IMR-90 (cell line): Measurements from ENCODE around the gene SSR1. TPM values are rescaled to one million over a fixed set of nuclear protein-coding genes. Genes with fewer than 3 reads are reported as not detected.

Experiments used
- ATAC-seq: fragments of 200-7000 bp; cut with Tn5 transposase; 2 replicates; pipeline ENCODE4 v1.9.1; 2020; ENCODE audit warnings: low read depth, mild to moderate bottlenecking, moderate library complexity
- BruUV-seq: library from RNA; stranded (reverse); fragments of 400-500 nt; replicated peaks from 2 replicates; lab custom pipeline; 2021; lab: Mats Ljungman, UMichigan
- CTCF ChIA-PET: fragments of 300-600 bp; formaldehyde crosslinking; extraction: SDS; loops from one replicate; lab custom pipeline; 2021; ENCODE audit warnings: antibody characterized with exemption; lab: Yijun Ruan, JAX
- POLR2A ChIA-PET: fragments of 300-600 bp; sonication (Branson Sonifier 250); formaldehyde crosslinking; loops from one replicate; lab custom pipeline; 2022; ENCODE audit warnings: antibody characterized with exemption; ENCODE audit not compliant: unreplicated experiment; lab: Charles Lee
- DNase-seq: peaks from one replicate; pipeline ENCODE4 v3.0.0; 2013
- H2AFZ ChIP-seq: replicated peaks from 2 replicates; pipeline ENCODE3; 2013; ENCODE audit warnings: low read length, mild to moderate bottlenecking; ENCODE audit not compliant: poor library complexity
- H2AK5ac ChIP-seq: 2 replicates; pipeline ENCODE4 v1.6.1; 2013; ENCODE audit warnings: low read depth, low read length, inconsistent platforms
- H2AK9ac ChIP-seq: replicated peaks from 2 replicates; pipeline ENCODE3; 2013; ENCODE audit warnings: mild to moderate bottlenecking, low read depth, low read length, moderate library complexity; ENCODE audit not compliant: poor library complexity
- H2BK120ac ChIP-seq: 2 replicates; pipeline ENCODE4 v1.6.1; 2013; ENCODE audit warnings: low read depth, low read length, inconsistent platforms
- H2BK15ac ChIP-seq: 3 replicates; pipeline ENCODE4 v1.6.1; 2013; ENCODE audit warnings: low read depth, low read length, inconsistent platforms
- H2BK20ac ChIP-seq: 2 replicates; pipeline ENCODE4 v1.6.1; 2013; ENCODE audit warnings: low read depth, mild to moderate bottlenecking, inconsistent platforms, low read length, moderate library complexity
- H2BK5ac ChIP-seq: 2 replicates; pipeline ENCODE4 v1.6.1; 2013; ENCODE audit warnings: mild to moderate bottlenecking, low read depth, low read length, inconsistent platforms; ENCODE audit not compliant: poor library complexity, severe bottlenecking
- H3K14ac ChIP-seq: replicated peaks from 2 replicates; pipeline ENCODE4 v1.6.1; 2013; ENCODE audit warnings: low read depth, low read length, inconsistent platforms
- H3K18ac ChIP-seq: 2 replicates; pipeline ENCODE4 v1.6.1; 2013; ENCODE audit warnings: low read depth, low read length, control low read depth
- H3K23ac ChIP-seq: 2 replicates; pipeline ENCODE4 v1.6.1; 2013; ENCODE audit warnings: low read depth, low read length, inconsistent platforms
- H3K27ac ChIP-seq: 2 replicates; pipeline ENCODE4 v1.5.1; 2013; ENCODE audit warnings: mild to moderate bottlenecking, control low read depth, low read length; ENCODE audit not compliant: insufficient read depth
- H3K27me3 ChIP-seq: 2 replicates; pipeline ENCODE4 v1.6.1; 2013; ENCODE audit warnings: low read length; ENCODE audit not compliant: control insufficient read depth, insufficient read depth
- H3K36me3 ChIP-seq: 2 replicates; pipeline ENCODE4 v1.6.1; 2013; ENCODE audit warnings: low read length, mixed read lengths; ENCODE audit not compliant: control insufficient read depth, insufficient read depth
- H3K4ac ChIP-seq: 2 replicates; pipeline ENCODE4 v1.6.1; 2013; ENCODE audit warnings: low read depth, low read length, inconsistent platforms
- H3K4me1 ChIP-seq: 2 replicates; pipeline ENCODE4 v1.6.1; 2013; ENCODE audit warnings: low read length, mixed read lengths; ENCODE audit not compliant: control insufficient read depth, insufficient read depth
- H3K4me2 ChIP-seq: 2 replicates; pipeline ENCODE4 v1.6.1; 2013; ENCODE audit warnings: low read depth, mild to moderate bottlenecking, control low read depth, low read length, moderate library complexity
- H3K4me3 ChIP-seq: 2 replicates; pipeline ENCODE4 v1.5.1; 2013; ENCODE audit warnings: low read depth, mild to moderate bottlenecking, control low read depth, low read length, moderate library complexity; ENCODE audit not compliant: insufficient read depth
- H3K56ac ChIP-seq: 2 replicates; pipeline ENCODE4 v1.6.1; 2013; ENCODE audit warnings: low read length, inconsistent platforms; ENCODE audit not compliant: insufficient read depth; ENCODE audit errors: extremely low read depth
- H3K79me1 ChIP-seq, 2 experiments: 2 replicates each; pipeline ENCODE4 v1.6.1; 2013; ENCODE audit warnings: low read length in 2 of 2, inconsistent platforms in 1 of 2, low read depth in 1 of 2
- H3K9ac ChIP-seq: 2 replicates; pipeline ENCODE4 v1.6.1; 2013; ENCODE audit warnings: low read depth, low read length, control low read depth
- H3K9me1 ChIP-seq: 2 replicates; pipeline ENCODE4 v1.6.1; 2013; ENCODE audit warnings: low read length, inconsistent platforms; ENCODE audit not compliant: insufficient read depth
- H3K9me3 ChIP-seq: 2 replicates; pipeline ENCODE4 v1.6.1; 2013; ENCODE audit warnings: low read length; ENCODE audit not compliant: control insufficient read depth, insufficient read depth
- H4K20me1 ChIP-seq: 2 replicates; pipeline ENCODE4 v1.6.1; 2013; ENCODE audit warnings: low read length, inconsistent platforms; ENCODE audit not compliant: insufficient read depth
- H4K5ac ChIP-seq: 2 replicates; pipeline ENCODE4 v1.6.1; 2013; ENCODE audit warnings: mild to moderate bottlenecking, low read depth, low read length, control low read depth
- H4K8ac ChIP-seq, 2 experiments: 2 replicates each; pipeline ENCODE4 v1.6.1; 2013; ENCODE audit warnings: low read depth in 2 of 2, low read length in 2 of 2, control low read depth in 1 of 2, inconsistent platforms in 1 of 2
- H4K91ac ChIP-seq: 2 replicates; pipeline ENCODE4 v1.6.1; 2013; ENCODE audit warnings: low read depth, low read length, inconsistent platforms; ENCODE audit not compliant: insufficient read depth
- BHLHE40 ChIP-seq: fragments of 150-350 bp; IDR thresholded peaks from 2 replicates; pipeline ENCODE4 v1.6.1; 2016; ENCODE audit warnings: mild to moderate bottlenecking, low read depth, low read length
- CEBPB ChIP-seq: IDR thresholded peaks from 2 replicates; pipeline ENCODE4 v1.6.1; 2012; ENCODE audit warnings: low read depth, low read length, improper control_type of control experiment
- CHD1 ChIP-seq: IDR thresholded peaks from 2 replicates; pipeline ENCODE4 v1.6.1; 2012; ENCODE audit warnings: low read depth, low read length, improper control_type of control experiment
- FOS ChIP-seq: fragments of 150-350 bp; IDR thresholded peaks from 2 replicates; pipeline ENCODE4 v1.6.1; 2016; ENCODE audit warnings: low read depth, low read length
- MAFK ChIP-seq: IDR thresholded peaks from 2 replicates; pipeline ENCODE4 v1.6.1; 2012; ENCODE audit warnings: low read depth, low read length, improper control_type of control experiment
- MAZ ChIP-seq: IDR thresholded peaks from 2 replicates; pipeline ENCODE4 v1.6.1; 2012; ENCODE audit warnings: low read depth, mild to moderate bottlenecking, low read length, improper control_type of control experiment, moderate library complexity, borderline replicate concordance
- MXI1 ChIP-seq: IDR thresholded peaks from 2 replicates; pipeline ENCODE4 v1.6.1; 2012; ENCODE audit warnings: low read depth, mild to moderate bottlenecking, low read length, moderate library complexity, borderline replicate concordance
- NFE2L2 ChIP-seq: fragments of 150-350 bp; IDR thresholded peaks from 2 replicates; pipeline ENCODE4 v1.6.1; 2016; ENCODE audit warnings: low read depth, mild to moderate bottlenecking, low read length
- POLR2A ChIP-seq: IDR thresholded peaks from 2 replicates; pipeline ENCODE4 v1.6.1; 2012; ENCODE audit warnings: mild to moderate bottlenecking, low read depth, low read length
- RAD21 ChIP-seq: IDR thresholded peaks from 2 replicates; pipeline ENCODE4 v1.6.1; 2012; ENCODE audit warnings: low read length, improper control_type of control experiment
- RCOR1 ChIP-seq: IDR thresholded peaks from 2 replicates; pipeline ENCODE4 v1.6.1; 2012; ENCODE audit warnings: mild to moderate bottlenecking, low read length, improper control_type of control experiment; ENCODE audit not compliant: insufficient replicate concordance
- RFX5 ChIP-seq: IDR thresholded peaks from 2 replicates; pipeline ENCODE4 v1.8.0; 2012; ENCODE audit warnings: low read depth, mild to moderate bottlenecking, low read length, moderate library complexity
- USF2 ChIP-seq: fragments of 150-350 bp; IDR thresholded peaks from 2 replicates; pipeline ENCODE4 v1.6.1; 2017; ENCODE audit warnings: mild to moderate bottlenecking, antibody characterized with exemption, low read length, low read depth
- WGBS, 2 experiments: methylation state at CpG; one replicate each; pipeline versions ENCODE4 v1.1.5 to v1.1.7; 2013; ENCODE audit warnings: missing lambda C conversion rate in 2 of 2; ENCODE audit not compliant: insufficient read length in 1 of 2; ENCODE audit errors: extremely low coverage in 2 of 2; 5-methylcytosine and 5-hydroxymethylcytosine counted together
- dilution Hi-C: fragments of 300-500 bp; cut with HindIII; formaldehyde crosslinking; loops from one replicate; pipeline ENCODE4 v1.14.3; 2018; ENCODE audit warnings: low sequenced_read_pairs; ENCODE audit not compliant: unreplicated experiment
- in situ Hi-C: fragments of 300-500 bp; cut with MboI; formaldehyde crosslinking; loops from 3 replicates; pipeline ENCODE4 v1.14.3; 2019; ENCODE audit warnings: low sequenced_read_pairs, inconsistent platforms, mixed read lengths
- intact Hi-C: fragments of 100-400 bp; cut with micrococcal nuclease; formaldehyde crosslinking; loops from 2 replicates; pipeline ENCODE4 v1.10.0; 2022
- polyA plus RNA-seq, 3 experiments: library from polyadenylated mRNA; depleted of rRNA; stranded (reverse); fragments of >200 nt; gene quantifications; 2 replicates each; pipeline ENCODE4 v1.2.3, GENCODE V29; 2012; ENCODE audit warnings: low replicate concordance in 1 of 3
- total RNA-seq: library from RNA; depleted of rRNA; stranded (reverse); fragments of >200 nt; gene quantifications from 2 replicates; pipeline ENCODE4 v1.2.3, GENCODE V29; 2012
- TF ChIP-seq, protein P1 (sequence below): conservative IDR thresholded peaks from 2 replicates; pipeline ENCODE4 v1.5.1; 2012; ENCODE audit warnings: mild to moderate bottlenecking, low read depth, low read length, improper control_type of control experiment

The SSR1 gene
- total and polyA plus RNA-seq, 2 of the 4 experiments (the other 2 are of a cell fraction) = 110 to 120 TPM

DNA sequence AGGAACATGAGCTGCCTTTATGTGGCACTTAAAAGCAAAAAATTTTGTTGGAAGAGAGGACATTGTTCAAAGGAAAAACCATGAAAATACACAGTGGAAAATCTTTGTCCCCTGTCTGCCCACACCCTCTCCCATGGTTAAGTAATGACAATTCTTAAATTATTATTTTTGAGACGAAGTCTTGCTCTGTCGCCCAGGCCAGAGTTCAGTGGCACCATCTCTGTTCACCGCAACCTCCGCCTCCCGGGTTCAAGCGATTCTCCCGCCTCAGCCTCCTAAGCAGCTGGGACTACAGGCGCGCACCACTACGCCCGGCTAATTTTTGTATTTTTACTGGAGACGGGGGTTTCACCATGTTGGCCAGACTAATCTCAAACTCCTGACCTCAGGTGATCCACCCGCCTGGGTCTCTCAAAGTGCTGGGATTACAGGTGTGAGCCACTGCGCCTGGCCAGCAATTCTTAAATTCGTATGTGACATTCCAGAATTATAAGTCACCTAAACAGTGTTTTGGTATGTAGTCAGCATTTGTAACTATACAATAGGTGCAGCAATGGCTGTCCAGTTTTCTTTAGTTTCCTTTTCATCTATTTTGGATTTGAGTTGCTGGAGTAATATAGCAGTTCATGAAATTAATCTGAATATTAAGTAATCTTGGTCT, 636 bp upstream of the SSR1 start:
- peaks cover 2% of the 10 kb centered on the region for H3K4me1 ChIP-seq
- peak overlapping the region; percentile 44; the same call in 1 of the 2 replicates for H2AK5ac ChIP-seq
- peak overlapping the region; percentile 16; the same call in 1 of the 3 replicates for H2BK15ac ChIP-seq
- in situ Hi-C loops (no loop called here), dilution Hi-C loops (no loop called here), intact Hi-C loops (loop anchor here (1.0 to 5.0 kb wide), 3 partner anchors 76 to 279 kb away; partner anchors contain the start of genes CAGE1, DSP, RIOK1 and SNRNP48)
- ChIA-PET CTCF (interaction anchor here (1.1 kb wide), 1 partner anchor 111 kb away, joined by 3 read pairs; no protein-coding TSS in a partner anchor), POLR2A (interaction anchor here (1.4 kb wide), 1 partner anchor 12 kb away, joined by 3 read pairs; no protein-coding TSS in a partner anchor)
- H2BK120ac ChIP-seq = peak overlapping the region; percentile 78; the same call in 1 of the 2 replicates
- peak overlapping the region; percentile 87 for H2AFZ ChIP-seq
- peak overlapping the region; percentile 41; the same call in 1 of the 2 replicates for H2BK20ac ChIP-seq
- no peaks in the 10 kb centered on the region for H3K27me3 ChIP-seq
- ATAC-seq (no peak), DNase-seq (no peak)
- peaks cover 1 to 16% of the 10 kb centered on the region in 2 experiments; a peak in 3 of 4 replicates for H3K79me1 ChIP-seq
- no peaks in the 10 kb centered on the region for H3K9me1 ChIP-seq
- peaks cover 7% of the 10 kb centered on the region for H3K36me3 ChIP-seq
- WGBS, 2 experiments = 91% methylated on average over 7 of the region's 15 CpGs; no CpG with 5 or more reads in 1 of the 2 experiments
- BruUV-seq = no TSS peak
- peak overlapping the region; percentile 94 for H4K5ac ChIP-seq
- H3K18ac ChIP-seq = peak overlapping the region; percentile 86
- peak overlapping the region; percentile 97 for H3K14ac ChIP-seq
- H4K8ac ChIP-seq = peak overlapping the region; percentile 91 to 100
- peak overlapping the region; percentile 89 for H3K56ac ChIP-seq
- H2AK9ac ChIP-seq = peak overlapping the region; percentile 38
- H3K4ac ChIP-seq = peak overlapping the region; percentile 88
- H3K9ac ChIP-seq = peak overlapping the region; percentile 69
- no peaks in the 10 kb centered on the region for H3K9me3 ChIP-seq
- H3K27ac ChIP-seq = peak overlapping the region; percentile 59
- peak overlapping the region; percentile 87 for H3K4me2 ChIP-seq
- peak overlapping the region; percentile 84 for H4K91ac ChIP-seq
- peak overlapping the region; percentile 91 for H2BK5ac ChIP-seq
- peaks cover 4% of the 10 kb centered on the region; the same call in 1 of the 2 replicates for H4K20me1 ChIP-seq
- peak overlapping the region; percentile 75; the same call in 1 of the 2 replicates for H3K23ac ChIP-seq
- H3K4me3 ChIP-seq = peak overlapping the region; percentile 47
- no peak for TF ChIP-seq MAFK
- TF ChIP-seq CHD1 = no peak
- TF ChIP-seq BHLHE40 = no peak
- TF ChIP-seq MAZ = no peak
- TF ChIP-seq RAD21 = no peak
- no peak for TF ChIP-seq MXI1
- no peak for TF ChIP-seq CEBPB
- TF ChIP-seq RCOR1 = no peak
- no peak for TF ChIP-seq RFX5
- no peak for TF ChIP-seq NFE2L2
- no peak for TF ChIP-seq FOS
- TF ChIP-seq, protein P1, sequence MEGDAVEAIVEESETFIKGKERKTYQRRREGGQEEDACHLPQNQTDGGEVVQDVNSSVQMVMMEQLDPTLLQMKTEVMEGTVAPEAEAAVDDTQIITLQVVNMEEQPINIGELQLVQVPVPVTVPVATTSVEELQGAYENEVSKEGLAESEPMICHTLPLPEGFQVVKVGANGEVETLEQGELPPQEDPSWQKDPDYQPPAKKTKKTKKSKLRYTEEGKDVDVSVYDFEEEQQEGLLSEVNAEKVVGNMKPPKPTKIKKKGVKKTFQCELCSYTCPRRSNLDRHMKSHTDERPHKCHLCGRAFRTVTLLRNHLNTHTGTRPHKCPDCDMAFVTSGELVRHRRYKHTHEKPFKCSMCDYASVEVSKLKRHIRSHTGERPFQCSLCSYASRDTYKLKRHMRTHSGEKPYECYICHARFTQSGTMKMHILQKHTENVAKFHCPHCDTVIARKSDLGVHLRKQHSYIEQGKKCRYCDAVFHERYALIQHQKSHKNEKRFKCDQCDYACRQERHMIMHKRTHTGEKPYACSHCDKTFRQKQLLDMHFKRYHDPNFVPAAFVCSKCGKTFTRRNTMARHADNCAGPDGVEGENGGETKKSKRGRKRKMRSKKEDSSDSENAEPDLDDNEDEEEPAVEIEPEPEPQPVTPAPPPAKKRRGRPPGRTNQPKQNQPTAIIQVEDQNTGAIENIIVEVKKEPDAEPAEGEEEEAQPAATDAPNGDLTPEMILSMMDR = no peak
- no peak for TF ChIP-seq POLR2A
- no peak for TF ChIP-seq USF2
